Glutamatergic neuron (in vitro differentiated cells): ENCODE data around the gene VAX1. TPM values are rescaled to one million over a fixed set of nuclear protein-coding genes. Genes with fewer than 3 reads are reported as not detected.
"Not testable (repeated sequence)": the region's sequence is repeated elsewhere in the genome, so short reads cannot be mapped to it uniquely, and the experiment has no call there.

ENCODE experiments used
- DNase-seq: peaks from one replicate; pipeline ENCODE4 v3.0.0; 2022
- H3K27ac Mint-ChIP-seq: one replicate; pipeline ENCODE4 v1.8.0; 2020; ENCODE audit warnings: mild to moderate bottlenecking, mixed read lengths, inconsistent platforms; ENCODE audit not compliant: unreplicated experiment
- H3K27me3 Mint-ChIP-seq: one replicate; pipeline ENCODE4 v1.8.0; 2020; ENCODE audit warnings: mild to moderate bottlenecking, moderate library complexity, mixed read lengths, inconsistent platforms; ENCODE audit not compliant: unreplicated experiment
- H3K36me3 Mint-ChIP-seq: one replicate; pipeline ENCODE4 v1.8.0; 2020; ENCODE audit warnings: mild to moderate bottlenecking, mixed read lengths, inconsistent platforms; ENCODE audit not compliant: unreplicated experiment
- H3K4me1 Mint-ChIP-seq: one replicate; pipeline ENCODE4 v1.8.0; 2020; ENCODE audit warnings: mild to moderate bottlenecking, low read depth, mixed read lengths, inconsistent platforms; ENCODE audit not compliant: unreplicated experiment
- H3K4me3 Mint-ChIP-seq: one replicate; pipeline ENCODE4 v1.8.0; 2020; ENCODE audit warnings: mild to moderate bottlenecking, mixed read lengths, inconsistent platforms; ENCODE audit not compliant: unreplicated experiment
- H3K9me3 Mint-ChIP-seq: one replicate; pipeline ENCODE4 v1.8.0; 2020; ENCODE audit warnings: mild to moderate bottlenecking, moderate library complexity, mixed read lengths, inconsistent platforms; ENCODE audit not compliant: unreplicated experiment
- total RNA-seq: library from RNA; stranded (reverse); fragmentation: NEBNext Ultra II Directional; extraction: Animal tissue kit (Norgen Biotek cat#: 25700); gene quantifications from one replicate; pipeline ENCODE4 v1.2.1, GENCODE V29; 2021; ENCODE audit not compliant: unreplicated experiment
- TF ChIP-seq, protein P1 (sequence below): fragments of 200-600 bp; sonication (generic); IDR thresholded peaks from one replicate; pipeline ENCODE4 v1.5.0; 2021; ENCODE audit not compliant: partially characterized antibody, unreplicated experiment

The VAX1 gene
- total RNA-seq, 1 donor from 2014 or later: 0.27 TPM

DNA sequence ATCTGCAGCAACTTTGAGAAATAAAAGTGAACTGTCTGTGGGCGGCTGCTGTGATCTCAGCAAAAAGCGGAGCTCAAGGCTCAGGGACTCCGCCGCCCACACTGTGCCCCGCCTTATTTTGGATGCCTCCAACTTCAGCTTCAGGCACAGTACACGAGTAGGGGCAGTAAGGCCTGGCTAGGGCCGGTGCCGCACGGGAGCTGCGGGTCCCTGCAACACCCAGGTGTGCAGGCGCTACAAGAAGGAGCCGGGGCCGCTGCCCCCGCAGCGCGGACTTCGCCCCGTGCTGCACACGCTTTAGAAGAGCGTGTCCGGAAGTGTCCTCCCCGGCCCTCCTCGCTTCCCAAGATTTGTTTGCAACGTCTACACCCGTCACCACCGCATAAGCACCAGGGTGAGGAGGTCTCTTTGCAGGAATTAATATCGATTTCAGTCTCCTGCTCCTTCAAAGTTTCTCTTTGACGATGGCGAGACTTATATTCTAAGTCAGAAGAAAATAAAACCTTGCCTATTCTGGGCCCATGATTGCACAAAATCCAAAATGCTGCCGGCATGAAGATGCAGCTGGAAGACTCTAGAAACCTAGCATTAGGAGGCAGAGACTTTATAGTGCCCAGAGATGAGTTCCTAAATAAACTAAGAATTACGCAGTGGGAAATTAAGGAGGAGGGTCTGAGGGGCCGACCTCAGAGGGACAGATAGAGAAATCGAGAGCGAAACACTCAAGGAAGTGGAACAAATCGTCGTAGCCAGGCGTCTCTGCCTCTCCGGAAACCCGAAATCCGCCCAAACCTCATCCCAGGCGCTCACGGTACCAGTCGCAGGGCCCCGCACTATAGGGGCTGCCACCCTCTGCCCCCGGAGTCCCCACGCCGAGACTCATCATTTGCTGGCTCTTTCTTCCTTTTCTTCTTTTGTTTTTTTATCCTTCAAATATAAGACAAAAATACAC lies 6.4 kb downstream of the VAX1 start:
- H3K4me3 Mint-ChIP-seq: peak overlapping the region; percentile 77
- H3K9me3 Mint-ChIP-seq: peaks cover 11% of the 10 kb centered on the region
- no peak for DNase-seq
- TF ChIP-seq, protein P1, sequence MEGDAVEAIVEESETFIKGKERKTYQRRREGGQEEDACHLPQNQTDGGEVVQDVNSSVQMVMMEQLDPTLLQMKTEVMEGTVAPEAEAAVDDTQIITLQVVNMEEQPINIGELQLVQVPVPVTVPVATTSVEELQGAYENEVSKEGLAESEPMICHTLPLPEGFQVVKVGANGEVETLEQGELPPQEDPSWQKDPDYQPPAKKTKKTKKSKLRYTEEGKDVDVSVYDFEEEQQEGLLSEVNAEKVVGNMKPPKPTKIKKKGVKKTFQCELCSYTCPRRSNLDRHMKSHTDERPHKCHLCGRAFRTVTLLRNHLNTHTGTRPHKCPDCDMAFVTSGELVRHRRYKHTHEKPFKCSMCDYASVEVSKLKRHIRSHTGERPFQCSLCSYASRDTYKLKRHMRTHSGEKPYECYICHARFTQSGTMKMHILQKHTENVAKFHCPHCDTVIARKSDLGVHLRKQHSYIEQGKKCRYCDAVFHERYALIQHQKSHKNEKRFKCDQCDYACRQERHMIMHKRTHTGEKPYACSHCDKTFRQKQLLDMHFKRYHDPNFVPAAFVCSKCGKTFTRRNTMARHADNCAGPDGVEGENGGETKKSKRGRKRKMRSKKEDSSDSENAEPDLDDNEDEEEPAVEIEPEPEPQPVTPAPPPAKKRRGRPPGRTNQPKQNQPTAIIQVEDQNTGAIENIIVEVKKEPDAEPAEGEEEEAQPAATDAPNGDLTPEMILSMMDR: no peak
- peaks cover 4% of the 10 kb centered on the region for H3K36me3 Mint-ChIP-seq
- peaks cover 11% of the 10 kb centered on the region for H3K4me1 Mint-ChIP-seq
- H3K27me3 Mint-ChIP-seq: peaks cover 42% of the 10 kb centered on the region
- no peak overlapping the region for H3K27ac Mint-ChIP-seq

DNA sequence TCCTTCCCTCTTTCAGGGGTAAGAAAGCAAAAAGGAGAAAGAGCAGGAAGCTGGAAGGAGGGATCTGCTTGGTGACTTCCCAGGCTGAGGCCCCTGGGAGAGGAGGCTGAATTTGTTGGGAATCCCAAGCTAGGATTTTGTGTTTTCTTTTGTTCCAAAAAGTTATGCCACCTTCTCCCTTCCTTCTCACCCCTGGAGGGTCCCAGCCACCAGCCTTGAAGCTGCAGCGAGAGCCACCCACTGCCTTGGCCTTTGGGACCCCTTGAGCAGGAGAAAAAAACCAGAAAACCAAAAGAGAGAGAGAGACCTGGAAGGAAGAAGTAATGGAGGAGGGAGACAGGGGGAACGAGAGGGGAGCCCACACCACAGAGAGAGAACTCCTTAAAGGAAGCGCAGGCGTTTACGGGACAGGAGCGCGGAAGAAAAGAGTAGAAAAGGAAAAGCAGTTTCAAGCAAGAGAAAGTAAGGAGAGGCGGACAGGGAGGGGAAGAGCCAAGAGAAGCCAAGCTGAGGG lies 7.2 kb downstream of the VAX1 start:
- Mint-ChIP-seq H3K36me3 (peaks cover 4% of the 10 kb centered on the region), H3K27ac (peak overlapping the region; percentile 59), H3K4me3 (peak overlapping the region; percentile 77), H3K27me3 (peaks cover 35% of the 10 kb centered on the region), H3K9me3 (peaks cover 11% of the 10 kb centered on the region), H3K4me1 (peaks cover 11% of the 10 kb centered on the region)
- TF ChIP-seq, protein P1: no peak
- DNase-seq: no peak

DNA sequence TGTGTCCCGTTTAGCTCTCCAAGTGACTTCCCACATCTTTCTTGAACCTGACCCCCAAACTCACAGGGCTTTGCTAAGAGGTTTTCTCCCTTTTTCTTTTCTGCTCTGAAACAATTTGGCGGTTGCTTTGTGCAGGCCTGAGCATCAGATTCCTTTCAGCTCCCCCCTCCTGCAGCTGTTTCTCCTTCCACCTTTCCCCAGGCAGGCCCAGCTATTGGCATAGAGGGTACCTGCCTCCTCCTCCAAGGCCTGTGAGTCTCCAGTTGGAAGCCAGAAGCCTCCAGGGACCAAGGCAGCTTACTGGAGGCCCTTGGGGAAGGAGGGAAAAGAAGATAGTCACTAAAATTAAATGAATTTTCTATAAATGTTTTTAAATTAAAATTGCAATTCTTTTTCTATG lies 7.7 kb downstream of the VAX1 start:
- Mint-ChIP-seq H3K4me3 (no peak overlapping the region), H3K4me1 (peaks cover 11% of the 10 kb centered on the region), H3K9me3 (peaks cover 9% of the 10 kb centered on the region), H3K27ac (no peak overlapping the region), H3K27me3 (peaks cover 33% of the 10 kb centered on the region), H3K36me3 (peaks cover 4% of the 10 kb centered on the region)
- TF ChIP-seq, protein P1: no peak
- DNase-seq: no peak

DNA sequence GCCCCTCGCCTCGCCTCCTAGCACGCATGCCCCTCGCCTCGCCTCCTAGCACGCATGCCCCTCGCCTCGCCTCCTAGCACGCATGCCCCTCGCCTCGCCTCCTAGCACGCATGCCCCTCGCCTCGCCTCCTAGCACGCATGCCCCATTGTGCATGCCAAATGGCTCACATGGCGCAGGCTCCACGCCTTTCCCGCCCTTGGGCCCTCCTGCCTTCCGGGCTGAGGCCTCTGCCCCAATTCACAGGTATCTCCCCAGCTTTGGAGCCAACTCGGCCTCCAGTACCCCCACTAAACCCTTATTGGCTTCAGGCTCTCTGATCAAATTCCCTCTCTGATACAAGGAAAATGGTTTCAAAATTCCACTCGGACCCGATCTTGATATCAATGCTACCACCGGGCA lies 11.4 kb downstream of the VAX1 start:
- not testable (repeated sequence) for H3K4me1 Mint-ChIP-seq, H3K27ac Mint-ChIP-seq, H3K9me3 Mint-ChIP-seq, DNase-seq, H3K36me3 Mint-ChIP-seq, H3K4me3 Mint-ChIP-seq
- H3K27me3 Mint-ChIP-seq: peaks cover 16% of the 10 kb centered on the region

DNA sequence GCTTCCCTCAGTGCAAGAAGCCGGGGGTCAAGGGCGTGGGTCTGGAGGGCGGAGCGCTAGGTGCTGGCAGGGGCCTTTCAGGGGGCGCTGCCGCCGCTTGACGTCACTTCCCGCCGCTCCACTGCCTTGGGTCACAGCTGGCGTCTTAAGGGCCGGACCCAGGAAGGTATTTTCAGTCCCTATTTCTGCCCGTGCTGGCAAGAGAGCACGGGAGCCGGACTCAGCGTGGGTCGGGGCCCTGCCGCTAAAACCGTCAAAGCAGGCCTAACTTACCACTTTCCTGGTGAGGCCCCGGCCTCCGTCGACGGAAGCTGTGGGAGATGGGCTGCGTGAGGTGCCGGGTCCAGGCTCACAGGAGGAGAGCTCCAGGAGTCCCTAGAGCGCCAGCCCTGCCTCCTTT lies 12.0 kb downstream of the VAX1 start:
- Mint-ChIP-seq H3K4me1 (no peaks in the 10 kb centered on the region), H3K4me3 (no peak overlapping the region), H3K9me3 (no peaks in the 10 kb centered on the region), H3K27me3 (peaks cover 12% of the 10 kb centered on the region), H3K36me3 (peaks cover 4% of the 10 kb centered on the region), H3K27ac (no peak overlapping the region)
- TF ChIP-seq, protein P1: no peak
- no peak for DNase-seq
